C4-2B (cell line): ENCODE data around the gene ZNF200.

Experiments used
- CTCF ChIP-seq: fragments of 450-650 bp; conservative IDR thresholded peaks from 2 replicates; pipeline ENCODE4 v1.5.1; 2017; ENCODE audit warnings: mild to moderate bottlenecking
- ZFX ChIP-seq: fragments of 450-650 bp; IDR thresholded peaks from 2 replicates; pipeline ENCODE4 v1.6.1; 2017

GRCh38 chr16:3266873-3267537 lies 32.0 kb upstream of the ZNF200 start:
- TF ChIP-seq CTCF (peak; percentile 57), ZFX (no peak)
